Ureter (tissue), 1 donor: Measurements from ENCODE around the gene SNX25. TPM values are rescaled to one million over a fixed set of nuclear protein-coding genes. Genes with fewer than 3 reads are reported as not detected.
"Not testable (repeated sequence)": the region's sequence is repeated elsewhere in the genome, so short reads cannot be mapped to it uniquely, and the experiment has no call there.

Experiments
- DNase-seq: peaks from one replicate; pipeline ENCODE4 v3.0.0-alpha.2; 2020; ENCODE audit warnings: low spot score
- total RNA-seq: library from RNA; stranded (reverse); gene quantifications from one replicate; pipeline ENCODE4 v1.2.4, GENCODE V29; 2023
- donor health status: DM: yes; HTN: yes; CAD: no.

The SNX25 gene
- total RNA-seq, 1 donor from 2014 or later: 17.4 TPM

DNA sequence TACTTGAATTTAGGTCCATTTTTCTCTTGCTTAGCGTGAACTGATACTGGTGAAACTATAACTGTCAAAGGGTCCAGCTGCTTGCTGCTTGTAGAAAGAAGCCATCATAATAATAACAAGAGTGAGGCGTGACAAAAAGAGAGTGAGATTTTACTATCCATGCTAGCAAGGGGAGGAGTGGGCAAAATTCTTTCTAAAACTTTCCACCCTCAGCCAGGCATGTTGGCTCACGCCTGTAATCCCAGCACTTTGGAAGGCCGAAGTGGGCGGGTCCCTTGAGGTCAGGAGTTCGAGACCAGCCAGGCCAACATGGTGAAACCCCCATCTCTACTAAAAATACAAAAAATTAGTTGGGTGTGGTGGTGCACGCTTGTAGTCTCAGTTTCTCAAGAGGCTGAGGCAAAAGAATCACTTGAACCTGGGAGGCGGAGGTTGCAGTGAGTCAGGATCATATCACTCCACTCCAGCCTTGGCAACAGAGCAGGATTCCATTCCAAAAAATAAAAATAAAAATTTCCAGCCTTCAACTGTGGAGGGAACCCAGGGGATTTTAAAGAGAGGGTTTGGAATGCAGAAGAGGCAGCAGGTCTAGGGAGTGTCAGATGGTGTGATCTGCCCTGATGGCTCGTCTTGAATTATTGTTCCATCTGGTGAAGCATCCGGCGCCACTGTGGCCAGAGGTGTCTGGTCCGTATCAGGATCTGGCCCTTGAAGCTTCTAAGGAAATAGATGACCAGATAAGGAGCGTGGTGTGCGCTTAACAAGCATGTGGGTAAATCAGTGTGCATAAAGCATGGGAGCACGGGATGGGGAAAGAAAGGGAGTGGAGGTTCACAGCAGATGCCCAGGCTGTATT, 134.6 kb downstream of the SNX25 start:
- DNase-seq: no peak

DNA sequence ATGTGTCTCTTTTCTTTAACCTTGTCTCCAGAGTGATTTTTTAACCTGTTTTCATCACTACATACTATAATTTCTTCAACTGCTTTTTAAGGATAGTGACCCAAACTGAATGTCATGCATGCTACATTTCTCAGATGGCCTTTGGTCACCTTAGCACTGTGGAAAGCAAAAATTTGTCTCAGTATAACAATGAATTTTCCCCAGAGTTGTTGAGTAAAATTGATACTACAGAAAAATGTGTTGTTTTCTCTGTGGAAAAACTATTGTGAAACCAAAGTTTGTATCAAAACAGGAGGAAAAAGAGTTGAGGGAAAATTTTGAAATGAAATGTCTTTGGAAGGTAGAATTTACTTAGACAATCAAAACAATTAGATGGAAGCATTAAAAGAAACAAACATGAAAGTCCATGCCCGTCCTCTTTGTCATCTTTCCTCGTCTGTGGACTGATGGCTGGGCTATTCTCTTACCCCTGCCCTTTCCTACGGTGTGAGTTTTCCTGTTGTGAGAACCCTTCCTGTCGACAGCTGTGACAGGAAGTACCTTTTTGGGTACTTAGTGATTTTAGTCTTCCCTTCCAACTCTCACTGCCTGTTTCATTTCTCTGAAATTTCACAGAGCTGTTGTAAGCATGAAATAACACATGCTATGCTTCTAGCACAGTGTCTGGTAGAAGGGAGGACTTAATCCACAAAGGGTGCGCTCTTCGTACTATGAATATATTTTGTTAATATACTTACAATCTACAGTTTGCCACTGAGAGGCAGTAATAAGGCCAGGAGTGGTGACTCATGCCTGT, 135.5 kb downstream of the SNX25 start:
- DNase-seq: no peak

DNA sequence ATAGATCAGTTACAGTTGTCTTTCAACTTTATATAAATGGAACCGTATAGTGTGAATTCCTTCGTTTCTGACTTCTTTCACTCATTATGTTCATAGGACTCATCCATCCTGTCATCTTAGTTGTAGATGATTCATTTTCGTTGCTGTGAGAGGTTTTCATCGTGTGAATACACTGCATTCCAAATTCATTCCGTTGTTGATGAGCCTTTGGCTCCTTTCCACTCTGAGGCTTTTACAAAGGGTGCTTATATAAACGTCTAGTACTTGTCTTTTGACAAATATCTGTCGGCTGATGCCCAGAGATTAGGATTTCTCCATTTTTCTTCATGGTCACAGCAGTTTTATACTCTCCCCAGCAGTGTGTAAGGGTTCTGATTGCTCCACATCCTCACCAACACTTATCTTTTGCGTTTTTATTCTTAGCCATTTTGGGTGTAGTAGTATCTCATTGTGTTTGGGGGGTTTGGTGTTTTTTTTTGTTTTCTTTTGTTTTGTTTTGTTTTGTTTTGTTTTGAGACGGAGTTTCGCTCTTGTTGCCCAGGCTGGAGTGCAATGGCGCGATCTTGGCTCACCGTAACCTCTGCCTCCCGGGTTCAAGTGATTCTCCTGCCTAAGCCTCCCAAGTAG, 137.7 kb downstream of the SNX25 start:
- DNase-seq: no peak

DNA sequence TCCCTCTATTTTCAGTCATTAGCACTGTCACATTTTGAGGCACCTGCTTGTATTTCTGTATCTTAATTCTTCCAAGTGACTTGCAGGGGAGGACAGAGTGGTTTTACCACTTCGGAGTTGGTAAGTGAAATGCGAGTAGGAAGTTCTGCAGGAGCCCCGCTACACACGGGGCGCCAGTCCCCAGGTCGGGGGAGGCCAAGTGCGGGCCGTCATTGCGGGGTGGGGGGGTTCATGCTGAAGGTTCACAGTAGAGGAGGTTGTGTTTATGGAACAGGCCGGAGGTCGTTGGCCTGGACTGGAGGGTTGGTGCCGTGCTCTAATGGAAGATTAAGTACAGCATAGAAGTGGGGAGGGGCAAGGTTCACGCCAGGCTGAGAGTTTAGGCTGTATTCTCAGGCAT, 142.3 kb downstream of the SNX25 start:
- no peak for DNase-seq

DNA sequence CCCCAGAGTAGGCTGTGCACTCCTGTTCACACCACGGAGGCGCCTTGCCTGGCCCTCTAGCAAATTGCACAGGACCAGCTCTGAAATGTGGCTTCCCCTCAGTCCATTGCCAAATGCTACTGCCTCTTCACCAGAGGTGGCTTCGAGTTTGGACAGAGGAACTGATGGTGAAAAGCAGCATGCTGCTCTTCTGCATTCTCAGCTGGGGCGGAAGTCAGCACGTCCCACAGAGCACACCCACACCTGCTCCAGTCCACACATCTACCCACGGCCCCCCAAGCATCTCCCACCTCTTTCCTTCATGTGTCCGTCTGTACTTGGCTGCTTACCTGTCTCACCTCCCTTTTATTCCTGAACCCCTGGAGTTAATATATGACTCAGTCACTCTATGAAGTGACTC, 142.8 kb downstream of the SNX25 start:
- DNase-seq: no peak

DNA sequence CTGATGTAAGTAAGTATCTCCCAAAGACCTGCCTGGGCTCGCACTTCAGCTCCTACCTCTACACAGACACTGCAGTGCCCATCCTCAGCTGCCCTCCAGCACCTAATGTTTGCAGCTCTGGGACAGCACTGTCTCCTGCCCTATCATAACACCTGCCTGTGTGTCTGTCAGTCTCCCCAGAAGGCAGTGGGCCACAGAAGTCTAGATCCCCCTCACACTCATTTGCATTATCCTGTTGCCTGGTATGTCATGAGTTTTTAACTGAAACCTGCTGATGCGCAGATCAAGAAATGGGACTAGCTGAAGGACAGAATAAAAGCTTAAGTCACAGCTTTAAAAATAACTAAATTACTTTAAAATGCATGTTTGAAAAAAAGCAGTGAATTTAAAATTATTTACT, 143.3 kb downstream of the SNX25 start:
- DNase-seq: no peak

DNA sequence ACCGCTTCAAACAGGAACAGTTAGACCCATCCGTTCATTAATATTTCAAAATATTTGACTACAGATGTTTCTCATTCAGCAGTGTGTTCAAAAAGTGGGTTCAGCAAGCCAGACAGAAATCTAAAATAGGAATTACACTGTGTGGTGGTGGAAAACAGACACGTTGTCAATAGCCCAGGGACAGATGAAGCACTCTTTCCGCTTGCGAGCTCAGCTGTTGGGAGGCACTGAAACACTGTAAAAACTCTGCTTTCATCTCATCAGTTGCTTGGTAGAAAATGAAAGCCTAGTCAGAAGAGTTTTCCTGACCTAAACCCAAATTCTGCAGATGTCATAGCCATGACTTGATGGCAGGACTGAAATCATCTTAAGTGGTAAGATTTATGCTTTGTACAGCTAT, 147.8 kb downstream of the SNX25 start:
- no peak for DNase-seq

DNA sequence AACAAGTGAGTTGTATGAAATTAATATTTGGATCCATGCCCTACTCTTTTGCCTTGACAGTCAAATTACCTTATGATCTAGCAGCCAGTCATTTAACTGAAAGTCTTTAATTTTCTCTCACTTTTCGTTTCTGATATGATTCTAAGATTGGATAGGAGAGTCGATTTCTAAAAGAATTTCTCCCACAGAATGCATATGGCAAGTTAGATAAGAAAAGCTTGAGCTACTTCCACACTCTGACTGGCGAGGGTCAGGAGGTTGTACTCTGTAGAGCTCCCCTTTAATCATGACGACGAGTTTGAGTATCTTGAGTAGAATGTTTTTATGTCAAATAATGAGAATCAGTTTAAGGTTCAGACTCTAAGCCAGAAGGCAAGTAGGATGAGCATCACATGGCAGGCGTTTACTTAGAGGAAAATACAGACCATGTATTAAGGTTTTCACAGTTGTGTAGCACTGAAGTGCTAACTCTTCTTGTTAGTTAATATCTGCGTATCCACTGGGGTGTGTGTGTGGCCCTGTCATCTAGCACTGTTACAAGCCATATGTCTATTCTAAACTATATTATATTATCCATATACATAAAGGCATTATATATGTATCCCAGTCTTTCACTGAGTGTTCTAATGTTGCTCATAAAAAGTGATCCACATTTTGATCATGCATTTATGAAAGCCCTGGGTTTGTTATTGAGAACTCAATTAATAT, 148.5 kb downstream of the SNX25 start:
- no peak for DNase-seq

DNA sequence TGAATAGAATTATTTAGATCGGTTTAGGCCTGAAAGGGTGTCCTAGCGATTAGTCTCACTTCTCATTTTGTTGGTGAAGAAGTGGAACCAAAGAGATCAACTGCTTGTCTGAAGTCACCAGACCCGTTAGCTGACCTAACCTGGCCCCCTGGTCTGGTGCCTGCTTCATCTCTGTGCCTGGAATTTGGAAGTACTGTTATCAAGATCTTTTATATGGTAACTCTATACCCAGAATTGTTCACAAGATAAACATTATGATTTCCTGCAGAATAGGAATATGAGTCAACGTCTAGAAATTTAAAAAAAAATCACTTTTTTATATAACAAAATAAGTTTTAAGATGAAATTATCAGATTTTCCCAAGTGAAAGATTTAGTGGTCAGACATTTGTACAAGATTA, 149.1 kb downstream of the SNX25 start:
- no peak for DNase-seq

DNA sequence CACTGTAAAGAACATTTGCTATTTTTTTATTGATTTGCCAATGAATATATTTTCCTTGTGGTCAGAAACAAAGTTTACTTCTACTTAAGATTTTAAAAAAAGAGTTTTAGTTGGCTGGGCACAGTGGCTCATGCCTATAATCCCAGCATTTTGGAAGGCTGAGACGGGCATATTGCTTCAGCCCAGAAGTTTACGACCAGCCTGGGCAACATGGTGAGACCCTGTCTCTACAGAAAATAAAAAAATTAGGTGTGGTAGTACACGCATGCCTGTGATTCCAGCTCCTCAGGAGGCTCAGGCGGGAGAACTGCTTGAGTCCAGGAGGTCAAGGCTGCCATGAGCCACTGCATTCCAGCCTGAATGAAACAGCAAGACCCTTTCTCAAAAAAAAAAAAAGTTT, 149.6 kb downstream of the SNX25 start:
- no peak for DNase-seq

DNA sequence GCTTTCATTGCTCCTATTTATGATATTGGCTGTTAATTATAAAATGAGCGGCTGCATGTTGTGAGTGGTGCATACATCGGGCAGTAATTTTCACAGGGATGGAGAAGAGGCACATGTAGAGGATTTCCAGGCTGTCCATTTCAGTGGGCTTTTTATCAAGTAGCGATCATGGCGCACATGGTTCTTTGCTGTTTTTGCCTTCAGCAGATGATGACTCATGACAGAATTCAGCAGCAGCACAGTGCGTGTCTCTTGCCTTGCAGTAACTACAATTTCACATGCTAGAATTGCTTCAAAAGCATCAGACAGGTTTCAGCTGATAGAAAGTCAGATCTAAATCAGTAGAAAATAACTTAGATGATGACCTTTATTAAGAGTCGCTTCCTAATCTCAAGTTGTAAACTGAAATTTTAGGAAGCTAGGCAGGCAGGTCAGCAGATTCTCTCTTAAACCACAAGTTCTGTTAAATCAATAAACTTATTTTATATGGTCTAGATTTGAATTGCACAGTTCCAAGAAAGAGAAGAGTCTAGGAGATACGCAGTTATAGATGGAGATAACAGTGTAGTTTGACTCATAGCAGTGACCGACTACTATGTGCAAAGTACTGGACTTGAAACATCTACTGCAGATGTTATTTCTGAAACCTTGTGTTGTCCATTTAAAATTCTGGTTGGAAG, 150.5 kb downstream of the SNX25 start:
- no peak for DNase-seq

DNA sequence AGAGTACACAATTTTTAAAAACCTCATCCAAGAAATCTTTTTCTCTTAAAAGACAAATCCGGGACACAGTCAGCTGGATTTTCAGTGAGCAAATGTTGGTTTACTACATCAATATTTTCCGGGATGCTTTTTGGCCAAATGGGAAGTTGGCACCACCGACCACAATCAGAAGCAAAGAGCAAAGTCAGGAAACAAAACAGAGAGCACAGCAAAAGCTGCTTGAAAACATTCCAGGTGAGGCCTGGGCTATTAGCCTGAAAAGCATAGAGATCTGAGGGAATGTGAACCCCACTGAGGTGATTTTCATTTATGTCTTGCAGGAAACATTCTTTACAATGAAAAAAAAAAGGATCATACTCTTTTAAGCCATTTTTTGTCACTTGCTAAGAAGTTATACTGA, 152.5 kb downstream of the SNX25 start:
- DNase-seq: no peak

DNA sequence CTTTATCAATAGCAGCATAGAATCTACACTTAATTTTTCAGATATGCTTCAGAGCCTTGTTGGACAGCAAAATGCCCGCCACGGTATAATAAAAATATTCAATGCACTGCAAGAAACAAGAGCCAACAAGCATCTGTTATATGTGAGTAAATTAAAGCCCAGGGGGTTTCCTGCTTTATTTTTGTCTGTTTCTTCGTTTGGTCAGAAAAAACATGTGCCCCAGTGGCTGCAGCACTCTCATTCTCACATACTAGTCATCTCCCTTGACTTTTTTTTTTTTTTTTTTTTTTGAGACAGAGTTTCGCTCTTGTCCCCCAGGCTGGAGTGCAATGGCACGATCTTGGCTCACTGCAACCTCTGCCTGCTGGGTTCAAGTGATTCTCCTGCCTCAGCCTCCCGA, 153.2 kb downstream of the SNX25 start:
- DNase-seq: not testable (repeated sequence)

DNA sequence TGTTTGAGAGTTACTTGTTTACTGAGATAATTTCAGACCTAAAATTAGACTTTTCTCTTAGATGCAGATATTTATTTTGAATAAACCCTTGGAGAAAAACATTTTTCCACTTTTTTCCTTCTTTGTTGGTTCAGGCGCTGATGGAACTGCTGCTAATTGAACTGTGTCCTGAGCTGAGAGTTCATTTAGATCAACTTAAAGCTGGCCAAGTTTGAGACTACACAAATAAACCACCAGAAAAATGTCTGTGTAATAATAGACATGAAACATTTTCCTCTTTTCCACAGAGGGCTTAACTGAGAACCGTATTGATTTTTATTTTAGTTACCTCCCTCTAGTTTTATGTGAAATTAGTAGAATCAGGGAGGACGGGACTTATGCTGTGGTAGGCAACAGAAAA, 153.9 kb downstream of the SNX25 start:
- no peak for DNase-seq

DNA sequence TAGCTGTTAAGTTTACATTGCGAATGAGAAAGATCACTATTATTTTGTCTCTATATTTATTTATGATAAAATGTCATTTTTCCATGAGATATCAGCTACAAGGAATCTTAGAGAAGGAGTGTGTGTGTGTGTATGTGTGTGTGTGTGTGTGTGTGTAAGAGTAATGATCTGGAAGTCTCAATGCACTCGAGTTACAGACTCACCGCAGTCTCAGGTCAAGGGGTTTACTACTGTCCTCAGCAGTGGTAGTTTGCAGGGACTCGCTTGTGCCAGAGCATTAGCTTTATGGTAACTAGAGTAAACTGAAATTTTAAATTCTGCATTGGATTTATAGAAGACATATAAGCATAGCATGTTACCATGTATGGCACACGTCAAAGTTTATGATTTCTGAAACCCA, 155.5 kb downstream of the SNX25 start:
- DNase-seq: no peak

DNA sequence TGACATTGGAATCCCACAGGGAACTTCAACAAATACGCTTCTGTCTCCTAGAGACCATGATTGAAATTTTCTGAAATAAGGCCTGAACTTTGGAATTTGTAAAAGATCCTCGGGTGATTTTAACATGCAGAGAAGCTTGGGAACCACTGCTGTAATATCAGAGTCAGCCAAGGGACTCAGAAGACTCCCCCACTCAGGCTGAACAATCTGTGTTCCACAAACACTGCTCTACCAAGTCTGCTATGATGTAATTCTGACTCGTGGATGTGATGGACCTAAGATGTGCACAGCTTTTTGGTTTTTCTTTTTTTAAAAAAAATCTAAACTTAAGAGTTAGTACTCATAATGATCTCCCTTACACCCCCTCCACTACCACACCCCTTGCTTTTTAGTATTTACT, 160.3 kb downstream of the SNX25 start:
- DNase-seq: no peak

DNA sequence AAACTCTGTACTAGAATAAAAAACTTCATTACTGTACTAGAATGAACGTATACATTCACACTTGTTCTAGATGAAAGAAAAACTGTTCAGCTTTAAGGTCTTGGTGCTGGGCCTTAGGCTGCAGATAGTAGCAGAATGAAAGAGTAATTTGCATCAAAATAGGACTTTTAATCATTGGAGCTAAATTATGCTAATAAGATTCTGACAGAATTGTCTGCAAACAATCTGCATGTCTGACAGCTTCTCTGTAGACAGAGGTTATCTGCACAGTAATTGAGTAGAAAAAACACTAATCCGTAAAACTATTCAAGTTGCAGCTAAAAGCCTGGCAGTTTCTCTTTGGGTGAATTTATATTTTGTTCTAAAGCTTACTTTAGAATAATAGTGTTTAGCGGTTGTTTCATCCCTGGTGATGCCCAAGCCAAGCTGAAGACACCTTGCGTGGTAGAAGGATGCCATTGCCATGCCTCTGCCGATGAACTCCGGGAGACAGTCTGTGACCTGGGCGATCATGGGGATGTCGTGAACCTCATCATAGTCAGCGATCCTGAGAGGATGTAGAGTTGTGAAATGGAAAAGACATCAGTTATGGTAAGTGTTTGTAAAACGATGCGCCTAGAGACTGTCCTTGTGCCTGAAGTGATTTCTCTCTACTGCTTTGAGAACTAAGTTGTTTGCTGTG, 161.0 kb downstream of the SNX25 start:
- no peak for DNase-seq

DNA sequence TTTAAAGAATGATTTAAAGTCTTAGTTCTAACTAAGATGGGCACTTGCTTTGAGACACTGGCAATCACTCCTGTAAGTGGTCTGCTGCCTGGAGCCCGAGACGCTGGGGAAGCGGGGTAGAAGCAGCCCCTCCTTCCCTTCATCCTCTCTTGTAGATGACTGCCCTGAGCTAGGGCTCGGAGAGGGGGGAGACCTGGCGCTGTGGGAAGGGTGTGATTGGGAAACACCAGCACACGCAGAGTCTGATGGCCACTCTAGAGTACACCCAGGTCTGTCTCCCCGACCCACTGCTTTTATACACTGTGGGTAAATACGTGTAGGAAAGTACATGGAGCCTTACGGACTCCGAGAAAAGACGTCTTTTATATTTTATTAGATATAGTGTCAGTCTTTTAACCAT, 162.3 kb downstream of the SNX25 start:
- no peak for DNase-seq

DNA sequence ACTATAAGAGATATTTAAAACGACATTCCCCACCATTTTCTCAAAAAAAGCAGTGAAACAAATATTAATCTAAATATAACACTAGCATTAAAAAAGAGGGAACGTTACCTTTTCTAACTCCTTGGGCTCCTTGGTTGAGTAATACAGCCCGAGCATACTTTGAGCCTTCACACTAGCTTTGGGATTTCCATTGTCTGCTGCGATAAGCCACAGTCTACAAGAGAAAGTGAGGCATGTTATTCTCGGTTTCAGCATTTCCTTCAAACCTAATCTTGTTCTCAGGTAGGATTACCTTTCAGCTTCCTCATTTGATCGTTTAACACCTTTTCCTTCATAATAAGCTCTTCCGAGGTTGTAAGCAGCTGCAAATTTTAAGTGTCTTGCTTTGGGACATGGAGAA, 164.6 kb downstream of the SNX25 start:
- no peak for DNase-seq

DNA sequence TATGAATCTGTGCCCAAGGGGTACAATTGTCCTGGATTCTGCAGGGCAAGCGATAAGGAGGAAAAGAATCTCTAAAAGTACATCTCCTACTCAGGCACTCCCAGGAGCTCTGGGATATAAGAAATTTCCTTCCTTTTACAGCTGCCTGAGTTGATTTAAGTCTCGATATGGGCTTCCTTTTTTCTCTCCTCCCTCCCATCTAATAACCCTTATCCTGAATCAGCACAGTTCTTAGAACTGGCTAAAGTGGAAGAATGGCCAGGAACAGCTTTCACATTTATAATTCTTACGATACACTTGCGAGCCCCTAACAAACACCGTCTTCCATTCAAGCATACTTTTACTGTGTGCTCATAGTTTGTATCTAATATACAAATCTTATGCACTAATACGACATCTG, 165.2 kb downstream of the SNX25 start:
- no peak for DNase-seq

DNA sequence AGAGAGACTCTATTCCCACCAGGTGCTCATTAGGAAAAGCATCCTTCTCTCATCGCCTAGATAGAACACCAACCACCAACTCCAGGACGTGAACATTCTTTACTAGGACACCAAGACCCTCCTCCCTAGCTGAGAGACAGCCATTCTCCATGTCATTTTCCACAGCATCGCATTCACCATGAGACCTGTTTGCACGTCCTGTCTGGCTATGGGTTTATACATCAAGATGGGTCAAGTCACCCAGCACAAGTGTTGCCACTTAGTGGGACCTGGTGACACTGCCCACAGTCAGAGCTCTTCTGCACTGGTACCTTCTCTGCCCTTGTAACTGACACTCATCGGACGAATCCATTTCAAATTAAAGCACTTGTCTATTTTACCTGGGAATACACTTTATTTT, 168.9 kb downstream of the SNX25 start:
- no peak for DNase-seq
